ENCODE measurements around the gene SH2D3A. TPM values are rescaled to one million over a fixed set of nuclear protein-coding genes. Genes with fewer than 3 reads are reported as not detected.
A peak's percentile ranks its signal among the peaks of the same experiment; 100 is the strongest.

SH2D3A gene
- total and polyA plus RNA-seq, 2 of the 4 experiments (the other 2 are of a cell fraction), result under 0.01 to 0.09 TPM

- Histone ChIP-seq H2BK5ac (ENCODE audit: low read depth, low read length, poor library complexity, severe bottlenecking) (peak within 1 kb of the TSS; percentile 74), H3K27me3 (ENCODE audit: control insufficient read depth, insufficient read depth, low read length) (no peaks in the 10 kb centered on the region), H3K56ac (ENCODE audit: extremely low read depth, insufficient read depth, low read length) (peak within 1 kb of the TSS; percentile 71; the same call in 1 of the 2 replicates), H2BK120ac (ENCODE audit: low read depth, low read length) (peak within 1 kb of the TSS; percentile 76), H3K14ac (replicated peaks; ENCODE audit: low read depth, low read length) (peak within 1 kb of the TSS; percentile 43), H2BK15ac (ENCODE audit: low read depth, low read length) (peak within 1 kb of the TSS; percentile 79; the same call in 1 of the 3 replicates), H4K20me1 (ENCODE audit: insufficient read depth, low read length) (0 out of 2 replicates have a peak, but pooled peaks cover under 1% of the 10 kb centered on the region), H3K4me2 (ENCODE audit: low read depth, low read length) (peak within 1 kb of the TSS; percentile 89), H3K23ac (ENCODE audit: low read depth, low read length) (peak within 1 kb of the TSS; percentile 86; the same call in 1 of the 2 replicates), H3K4ac (ENCODE audit: low read depth, low read length) (peak within 1 kb of the TSS; percentile 76), H2BK20ac (ENCODE audit: low read depth, low read length) (no peak within 1 kb of the TSS; the same call in 1 of the 2 replicates), H3K79me1 (ENCODE audit: low read depth in 1 of 2, low read length in 2 of 2) (peaks cover 3 to 66% of the 10 kb centered on the region in 2 experiments), H3K4me3 (ENCODE audit: insufficient read depth, low read depth, low read length) (peak within 1 kb of the TSS; percentile 93), H2AK5ac (ENCODE audit: low read depth, low read length) (peak within 1 kb of the TSS; percentile 62), H4K5ac (ENCODE audit: low read depth, low read length) (peak within 1 kb of the TSS; percentile 91), H4K8ac (ENCODE audit: low read depth in 2 of 2, low read length in 2 of 2) (peak within 1 kb of the TSS; percentile 67 to 92), H2AK9ac (replicated peaks; ENCODE audit: low read depth, low read length, poor library complexity) (peak within 1 kb of the TSS; percentile 99), H4K91ac (ENCODE audit: insufficient read depth, low read depth, low read length) (peak within 1 kb of the TSS; percentile 52), H3K18ac (ENCODE audit: low read depth, low read length) (peak within 1 kb of the TSS; percentile 87), H3K36me3 (ENCODE audit: control insufficient read depth, insufficient read depth, low read length) (peaks cover 11% of the 10 kb centered on the region), H3K9ac (ENCODE audit: low read depth, low read length) (peak within 1 kb of the TSS; percentile 82), H3K9me1 (ENCODE audit: insufficient read depth, low read length) (peaks cover 7% of the 10 kb centered on the region; the same call in 1 of the 2 replicates), H3K4me1 (ENCODE audit: control insufficient read depth, insufficient read depth, low read length) (peaks cover 30% of the 10 kb centered on the region), H3K27ac (ENCODE audit: insufficient read depth, low read length) (peak within 1 kb of the TSS; percentile 87), H2AFZ (replicated peaks; ENCODE audit: low read length, poor library complexity) (peak within 1 kb of the TSS; percentile 97), H3K9me3 (ENCODE audit: control insufficient read depth, insufficient read depth, low read length) (no peaks in the 10 kb centered on the region)
- in situ Hi-C loops (cut with MboI; ENCODE audit: low sequenced_read_pairs) (loop anchor here (10.0 kb wide), 2 partner anchors 125 to 225 kb away; no protein-coding TSS in a partner anchor), intact Hi-C loops (cut with micrococcal nuclease) (loop anchor here (5.0 to 10.0 kb wide), 3 partner anchors 207 to 612 kb away; partner anchors contain the start of genes TNFSF9 and ZNF557), dilution Hi-C loops (cut with HindIII; ENCODE audit: low sequenced_read_pairs, unreplicated experiment) (no loop called here)
- BruUV-seq (replicated peaks), result no TSS peak
- WGBS, 2 experiments (ENCODE audit: extremely low coverage in 2 of 2, insufficient read length in 1 of 2), result 0% methylated on average over 4 of the region's 47 CpGs; no CpG with 5 or more reads in 1 of the 2 experiments
- ChIA-PET POLR2A (ENCODE audit: unreplicated experiment) (no interaction called here), CTCF (interaction anchor here (3.6 kb wide), 1 partner anchor 124 kb away, joined by 25 read pairs; no protein-coding TSS in a partner anchor)
- peak; percentile 15 for ATAC-seq (ENCODE audit: low read depth)
- TF ChIP-seq MAZ (IDR thresholded peaks at IDR 0.05; ENCODE audit: borderline replicate concordance, low read depth, low read length) (peak; percentile 57; the same call in 1 of the 2 replicates), CTCF (conservative IDR thresholded peaks at IDR 0.05; ENCODE audit: low read depth, low read length) (no peak), MAFK (IDR thresholded peaks at IDR 0.05; ENCODE audit: low read depth, low read length) (no peak), RAD21 (IDR thresholded peaks at IDR 0.05; ENCODE audit: low read length) (no peak), USF2 (IDR thresholded peaks at IDR 0.05; ENCODE audit: low read depth, low read length) (no peak), BHLHE40 (IDR thresholded peaks at IDR 0.05; ENCODE audit: low read depth, low read length) (0 out of 2 replicates have a peak, but pooled peaks have one; percentile 11)
- peak; percentile 72 for DNase-seq
Observed at GRCh38 chr19:6739390-6739882, 27.8 kb downstream of the SH2D3A start, which contains the start of gene TRIP10. Gene TRIP10, plus strand, starts transcription at chr19:6739680. Its CDS starts 82 bp downstream, at chr19:6739762.

All from IMR-90 (cell line).